ENCODE data around the gene RPRD1B. TPM values are rescaled to one million over a fixed set of nuclear protein-coding genes. Genes with fewer than 3 reads are reported as not detected.

The RPRD1B gene
- 12.8 and 18.1 TPM in 2 replicates for total RNA-seq

GRCh38 chr20:38033330-38034107, at the start of gene RPRD1B, which contains the start of gene TTI1:
TSS of gene RPRD1B (plus strand) at chr20:38033746. CDS start at chr20:38033948, 202 bp downstream.
TSS of gene TTI1 (minus strand) at chr20:38033456. CDS start at chr20:38013816, 19,640 bp downstream.

Other genes with a start within 250 kb of the RPRD1B start
- 1.7 and 9.0 TPM in 2 replicates for gene VSTM2L, start 130.6 kb upstream of the RPRD1B start, total RNA-seq
- gene TTI1, start 290 bp upstream of the RPRD1B start, total RNA-seq, result 9.9 and 19.6 TPM in 2 replicates
- gene TGM2, start 131.5 kb downstream of the RPRD1B start, total RNA-seq, result 6.0 and 31.0 TPM in 2 replicates
- not detected in 2 replicates for gene KIAA1755, start 227.0 kb downstream of the RPRD1B start, total RNA-seq